Hematopoietic multipotent progenitor cell (in vitro differentiated cells): ENCODE results near the gene CRY1. TPM values are rescaled to one million over a fixed set of nuclear protein-coding genes. Genes with fewer than 3 reads are reported as not detected.
"Not testable (repeated sequence)": the region's sequence is repeated elsewhere in the genome, so short reads cannot be mapped to it uniquely, and the experiment has no call there.

Experiments
- DNase-seq, 3 donors: peaks; one replicate each; pipeline ENCODE4 v3.0.0-alpha.2; 2011 to 2015; ENCODE audit warnings: low read depth in 2 of 3, low spot score in 2 of 3
- total RNA-seq: library from RNA; depleted of rRNA; stranded (reverse); fragments of >200 nt; gene quantifications from one replicate; pipeline ENCODE4 v1.2.3, GENCODE V29; 2012

Gene CRY1
- total RNA-seq, 1 donor, result 14.3 TPM

DNA sequence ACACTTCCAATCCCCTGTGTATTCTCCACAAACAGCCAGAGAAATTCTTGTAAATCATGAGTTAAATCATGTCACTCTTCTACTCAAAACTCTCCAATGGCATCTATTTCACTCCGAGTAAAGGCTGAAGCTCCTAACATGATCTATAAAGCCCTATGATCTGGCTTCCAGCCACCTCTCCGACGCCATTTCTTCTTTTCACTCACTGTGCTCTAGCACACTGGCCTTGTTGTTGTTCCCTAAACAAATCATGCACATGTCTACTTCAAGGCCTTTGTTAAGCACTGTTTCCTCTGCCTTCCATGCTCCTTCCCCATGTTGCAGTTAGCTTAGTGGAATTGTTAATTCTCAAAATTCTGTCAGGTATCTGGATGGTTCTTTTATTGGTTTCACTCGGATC, 76.3 kb downstream of the CRY1 start:
- DNase-seq, result no peak

GRCh38 chr12:107014055-107014454, 79.3 kb downstream of the CRY1 start:
- DNase-seq, result no peak

DNA sequence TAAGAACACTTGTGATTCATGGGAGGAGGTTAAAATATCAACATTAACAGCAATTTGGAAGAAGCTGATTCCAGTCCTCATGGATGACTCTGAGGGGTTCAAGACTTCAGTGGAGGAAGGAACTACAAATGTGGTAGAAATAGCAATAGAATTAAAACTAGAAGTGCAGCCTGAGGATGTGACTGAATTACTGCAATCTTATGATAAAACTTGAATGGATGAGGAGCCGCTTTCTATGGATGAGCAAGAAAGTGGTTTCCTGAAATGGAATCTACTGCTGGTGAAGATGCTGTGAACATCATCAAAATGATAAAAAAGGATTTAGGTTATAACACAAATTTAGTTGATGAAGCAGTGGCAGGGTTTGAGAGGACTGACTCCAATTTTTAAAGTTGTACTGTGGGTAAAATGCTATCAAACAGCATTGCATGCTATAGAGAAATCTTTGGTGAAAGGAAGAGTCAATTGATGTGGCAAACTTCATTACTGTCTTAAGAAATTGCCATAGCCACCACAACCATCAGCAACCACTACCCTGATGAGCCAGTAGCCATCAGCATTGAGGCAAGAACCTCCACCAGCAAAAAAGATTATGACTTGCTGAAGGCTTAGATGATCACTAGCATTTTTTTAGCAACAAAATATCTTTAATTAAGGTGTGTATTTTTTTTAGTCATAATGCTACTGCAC, 80.5 kb downstream of the CRY1 start:
- no peak for DNase-seq

DNA sequence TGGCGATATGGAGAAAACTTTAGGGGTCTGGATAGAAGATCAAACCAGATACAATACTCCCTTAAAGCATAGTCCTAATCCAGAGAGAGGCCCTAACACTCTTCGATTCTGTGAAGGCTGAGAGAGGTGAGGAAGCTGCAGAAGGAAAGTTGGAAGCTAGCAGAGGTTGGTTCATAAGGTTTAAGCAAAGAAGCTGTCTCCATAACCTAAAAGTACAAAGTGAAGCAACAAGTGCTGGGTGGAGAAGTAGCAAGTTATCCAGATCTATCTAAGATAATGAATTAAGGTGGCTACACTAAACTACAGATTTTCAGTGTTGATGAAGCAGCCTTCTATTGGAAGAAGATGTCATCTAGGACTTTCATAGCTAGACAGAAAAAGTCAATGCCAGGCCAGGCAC, 81.8 kb downstream of the CRY1 start:
- DNase-seq, result no peak

DNA sequence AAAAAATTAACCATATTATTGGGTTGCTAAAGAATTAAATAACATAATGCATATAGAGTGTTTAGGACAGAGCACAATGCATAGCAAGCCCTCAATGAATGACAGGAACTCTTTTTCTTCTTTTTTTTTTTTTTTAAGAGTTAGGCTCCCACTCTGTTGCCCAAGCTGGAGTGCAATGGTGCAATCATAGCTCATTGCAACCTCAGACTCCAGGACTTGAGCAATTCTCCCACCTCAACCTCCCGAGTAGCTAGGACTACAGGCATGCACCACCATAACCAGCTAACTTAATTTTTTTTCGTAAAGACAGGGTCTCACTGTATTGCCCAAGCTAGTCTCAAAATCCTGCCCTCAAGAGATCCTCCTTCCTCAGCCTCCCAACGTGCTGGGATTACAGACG, 85.9 kb downstream of the CRY1 start:
- no peak for DNase-seq

- not testable (repeated sequence) for DNase-seq
Observed at GRCh38 chr12:107002665-107003064, 90.7 kb downstream of the CRY1 start.

- no peak for DNase-seq
Observed at GRCh38 chr12:106999446-106999845, 93.9 kb downstream of the CRY1 start.

- no peak for DNase-seq
Observed at GRCh38 chr12:106997916-106998315, 95.4 kb downstream of the CRY1 start.

DNA sequence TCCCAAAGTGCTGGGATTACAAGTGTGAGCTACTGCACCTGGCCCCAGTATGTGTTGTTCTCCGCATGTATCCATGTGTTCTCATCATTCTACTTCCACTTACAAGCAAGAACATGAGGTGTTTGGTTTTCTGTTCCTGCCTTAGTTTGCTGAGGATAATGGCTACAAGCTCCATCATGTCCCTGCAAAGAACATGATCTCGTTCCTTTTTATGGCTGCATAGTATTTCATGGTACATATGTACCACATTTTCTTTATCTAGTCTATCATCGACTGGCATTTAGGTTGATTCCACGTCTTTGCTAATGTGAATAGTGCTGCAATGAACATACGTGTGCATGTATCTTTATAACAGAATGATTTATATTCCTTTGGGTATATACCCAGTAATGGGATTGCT, 97.2 kb downstream of the CRY1 start:
- DNase-seq, result not testable (repeated sequence)

- DNase-seq, result no peak
Observed at GRCh38 chr12:106994579-106995220, 98.6 kb downstream of the CRY1 start.

DNA sequence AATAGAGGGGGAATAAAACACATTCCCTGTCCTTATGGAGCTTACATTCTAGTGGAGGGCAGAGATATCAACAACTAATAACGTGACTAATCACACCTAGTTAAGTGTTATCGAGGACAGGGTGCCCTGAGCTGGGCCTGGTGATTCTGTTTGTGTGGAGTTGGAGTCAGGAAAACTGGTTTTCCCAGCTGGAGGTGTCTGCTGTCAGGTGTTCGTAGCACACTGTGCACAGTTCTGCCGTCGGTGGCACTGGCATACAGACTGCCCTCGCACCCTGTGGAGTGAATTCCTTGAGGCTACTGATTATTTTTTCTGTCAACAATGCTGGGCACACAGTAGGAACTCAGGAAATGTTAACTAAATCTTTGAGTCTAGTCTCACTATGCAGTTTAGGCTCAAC, 105.5 kb downstream of the CRY1 start:
- no peak for DNase-seq

GRCh38 chr12:106986625-106987389, 106.5 kb downstream of the CRY1 start, which contains the start of gene MTERF2:
MTERF2 (minus strand) TSS chr12:106987146; CDS start chr12:106978714, 8,432 bp downstream.
- DNase-seq, result peak; percentile 58 to 87 (median 78)

DNA sequence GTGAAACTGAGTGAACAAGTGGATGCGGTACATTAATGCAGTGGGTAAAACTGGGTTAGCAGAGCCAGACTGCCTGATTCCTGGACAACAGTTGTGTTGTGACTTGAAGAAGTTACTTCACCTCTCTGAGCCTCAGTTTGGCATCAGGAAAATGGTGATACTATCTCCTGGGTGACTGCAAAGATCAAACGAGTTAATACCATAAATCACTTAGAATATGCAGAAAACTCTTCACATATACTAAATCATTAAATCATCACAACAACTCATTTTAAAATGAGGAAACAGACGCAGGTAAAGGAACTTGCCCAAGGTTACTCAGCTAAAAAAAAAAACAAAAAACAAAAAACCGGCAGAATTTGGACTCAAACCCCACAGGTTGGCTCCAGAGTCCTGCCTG, 107.2 kb downstream of the CRY1 start:
- DNase-seq, result no peak

GRCh38 chr12:106985479-106985878, 107.9 kb downstream of the CRY1 start:
- no peak for DNase-seq

DNA sequence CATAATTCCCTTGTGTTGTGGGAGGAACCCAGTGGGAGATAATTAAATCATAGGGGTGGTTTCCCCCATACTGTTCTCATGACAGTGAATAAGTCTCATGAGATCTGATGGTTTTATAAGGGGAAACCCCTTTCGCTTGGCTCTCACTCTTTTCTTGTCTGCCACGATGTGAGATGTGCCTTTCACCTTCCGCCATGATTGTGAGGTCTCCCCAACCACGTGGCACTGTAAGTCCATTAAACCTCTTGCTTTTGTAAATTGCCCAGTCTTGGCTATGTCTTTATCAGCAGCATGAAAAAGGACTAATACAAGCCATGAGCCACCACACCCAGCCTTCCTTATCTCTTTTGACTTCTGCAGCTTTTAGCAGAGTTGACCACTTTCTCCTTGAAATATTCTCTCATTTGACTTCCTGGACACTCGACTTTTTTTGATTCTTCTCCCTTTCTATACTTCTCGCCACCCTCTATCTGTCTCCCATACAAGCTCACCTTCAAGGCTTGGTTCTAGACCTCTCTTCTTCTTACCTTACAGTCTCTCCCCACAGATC, 108.7 kb downstream of the CRY1 start:
- no peak for DNase-seq

GRCh38 chr12:106982229-106982628, 111.1 kb downstream of the CRY1 start:
- no peak for DNase-seq

DNA sequence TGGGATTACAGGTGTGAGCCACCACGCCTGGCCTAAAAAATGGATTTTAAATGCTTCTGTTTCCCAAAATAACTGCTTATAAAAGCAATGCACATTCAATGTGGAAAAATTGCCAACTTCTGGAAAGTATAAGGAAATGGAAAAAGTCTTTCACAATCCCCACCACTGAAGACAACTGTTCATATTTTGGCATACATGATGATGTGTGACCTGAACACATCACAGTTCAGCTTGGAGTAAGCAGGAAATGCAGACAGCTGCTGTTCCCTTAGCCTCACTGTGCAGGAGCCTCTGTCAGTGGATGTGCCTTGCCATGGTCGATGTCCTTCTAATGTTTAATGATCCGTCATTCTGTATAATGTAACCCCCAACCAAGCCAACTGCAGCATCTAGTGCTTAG, 111.6 kb downstream of the CRY1 start:
- DNase-seq, result no peak

DNA sequence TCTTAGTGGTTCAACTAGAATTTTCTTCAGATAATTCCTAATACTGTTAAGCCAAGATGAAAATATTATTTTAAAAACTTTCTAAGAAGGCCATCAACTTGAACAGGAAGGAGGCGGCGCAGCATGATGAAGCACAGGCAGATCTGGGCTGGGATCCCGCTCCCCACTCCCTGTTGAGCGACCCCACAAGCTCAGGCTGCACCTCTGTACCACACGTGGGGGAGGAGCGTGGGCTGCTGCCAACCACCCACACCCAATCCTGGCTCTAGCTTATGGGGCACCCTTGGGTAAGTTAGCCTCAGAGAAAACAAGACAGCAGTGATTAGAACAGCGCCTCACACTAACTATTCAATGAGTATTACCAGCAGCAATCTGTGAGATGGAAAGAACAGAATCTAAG, 112.4 kb downstream of the CRY1 start:
- DNase-seq, result no peak

GRCh38 chr12:106978035-106978800, 115.1 kb downstream of the CRY1 start:
- no peak for DNase-seq

GRCh38 chr12:106976668-106977067, 116.7 kb downstream of the CRY1 start:
- DNase-seq, result no peak
